Upper lobe of left lung (tissue), 6 donors: ENCODE measurements around the gene CALN1. TPM values are rescaled to one million over a fixed set of nuclear protein-coding genes. Genes with fewer than 3 reads are reported as not detected.

Experiments
- ATAC-seq, 2 donors: fragments of 200-7000 bp; cut with Tn5 transposase; one replicate each; pipeline ENCODE4 v1.9.1; 2022; ENCODE audit warnings: mild to moderate bottlenecking in 2 of 2, moderate library complexity in 2 of 2; ENCODE audit not compliant: low FRiP score in 2 of 2
- DNase-seq, 2 donors: peaks; one replicate each; pipeline ENCODE4 v3.0.0-alpha.2; 2019 to 2020
- H3K27ac ChIP-seq, 4 donors: fragments of 200-600 bp; sonication (generic); one replicate each; pipeline ENCODE4 v1.5.1; 2016 to 2019
- H3K27me3 ChIP-seq, 4 donors: fragments of 200-600 bp; sonication (generic); one replicate each; pipeline ENCODE4 v1.5.1; 2017 to 2019
- H3K36me3 ChIP-seq, 4 donors: fragments of 200-600 bp; sonication (generic); one replicate each; pipeline ENCODE4 v1.5.1; 2016 to 2019
- H3K4me1 ChIP-seq, 4 donors: fragments of 200-600 bp; sonication (generic); one replicate each; pipeline ENCODE4 v1.5.1; 2018 to 2019
- H3K4me3 ChIP-seq, 4 donors: fragments of 200-600 bp; sonication (generic); one replicate each; pipeline ENCODE4 v1.5.1; 2017 to 2019; ENCODE audit warnings: mild to moderate bottlenecking in 2 of 4, moderate library complexity in 1 of 4
- H3K9me3 ChIP-seq, 4 donors: fragments of 200-600 bp; sonication (generic); one replicate each; pipeline ENCODE4 v1.5.1; 2018 to 2019
- EP300 ChIP-seq, 4 donors: sonication (generic); formaldehyde crosslinking; IDR thresholded peaks; one replicate each; pipeline ENCODE4 v1.5.1; 2017; ENCODE audit warnings: antibody characterized with exemption in 4 of 4, control low read depth in 2 of 4
- POLR2A ChIP-seq, 4 donors: fragments of 450-650 bp; IDR thresholded peaks; one replicate each; pipeline ENCODE4 v1.5.1; 2016 to 2017; ENCODE audit warnings: antibody characterized with exemption in 4 of 4, mild to moderate bottlenecking in 2 of 4
- POLR2AphosphoS5 ChIP-seq, 2 donors: sonication (generic); formaldehyde crosslinking; IDR thresholded peaks; one replicate each; pipeline ENCODE4 v1.5.1; 2017; ENCODE audit warnings: antibody characterized with exemption in 2 of 2
- WGBS, 2 donors: methylation state at CpG; one replicate each; pipeline ENCODE4 v1.1.5; 2017 to 2018; 5-methylcytosine and 5-hydroxymethylcytosine counted together
- total RNA-seq, 6 donors: library from RNA; depleted of rRNA in 4 of 6; stranded (reverse); fragments of >200 nt in 4 of 6; gene quantifications; one replicate each; pipeline versions ENCODE4 v1.1.0 to v1.2.1, GENCODE V29; 2016 to 2021
- TF ChIP-seq, protein P1 (sequence below), 6 experiments: fragments of 450-650 bp in 4 of 6; fragments of 200-600 bp in 2 of 6; sonication (generic) in 2 of 6; IDR thresholded peaks; one replicate each; pipeline ENCODE4 v1.5.1; 2016 to 2019; ENCODE audit warnings: antibody characterized with exemption in 6 of 6
- donor health status: DM: no; HTN: no; CAD: no; lungs with moderate emphysema.
- donor health status: DM: no; HTN: yes; CAD: no; lungs with severe emphysema.

CALN1 gene
- total RNA-seq, 6 donors from 2014 or later = 0.24 to 0.46 TPM; not detected in 4

DNA sequence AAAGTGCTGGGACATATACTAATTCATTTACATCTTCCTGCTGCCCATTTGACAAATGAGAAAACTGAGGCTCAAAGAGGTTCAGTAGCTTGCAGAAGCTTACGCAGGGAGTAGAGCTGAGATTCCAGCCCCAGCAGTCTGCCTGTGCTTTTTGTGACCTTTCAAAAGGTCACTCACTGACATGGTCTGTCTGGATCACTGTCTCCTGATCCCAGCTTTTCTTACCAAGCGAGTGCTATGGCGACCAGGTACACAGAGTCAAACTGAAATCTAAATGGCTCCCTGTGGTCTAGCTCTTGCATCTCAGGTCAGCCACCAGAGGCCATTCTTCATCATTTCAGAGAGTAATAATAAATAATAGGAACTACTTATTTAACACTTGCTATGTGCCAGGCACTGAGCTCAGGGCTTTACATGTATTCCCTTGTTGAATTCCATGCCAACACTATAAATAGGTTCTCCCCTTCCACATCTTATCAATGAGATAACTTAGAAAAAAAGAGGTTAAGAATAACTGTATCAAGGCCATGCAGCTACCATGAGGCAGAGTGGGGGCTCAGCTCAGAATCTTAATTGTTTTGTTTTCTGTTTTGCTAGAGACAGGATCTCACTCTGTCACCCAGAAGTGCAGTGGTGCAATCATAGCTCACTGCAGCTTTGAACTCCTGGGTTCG lies 381.0 kb downstream of the CALN1 start:
- WGBS, 2 donors = 85 to 90% methylated on average over 3 to 4 of the region's 4 CpGs
- Histone ChIP-seq H3K36me3 (no peaks in the 10 kb centered on the region), H3K27me3 (no peaks in the 10 kb centered on the region), H3K4me1 (no peaks in the 10 kb centered on the region), H3K27ac (no peak overlapping the region), H3K4me3 (no peak overlapping the region), H3K9me3 (no peaks in the 10 kb centered on the region)
- no peak for DNase-seq
- no peak for ATAC-seq
- no peak for TF ChIP-seq POLR2AphosphoS5 (IDR thresholded peaks at IDR 0.05)
- TF ChIP-seq, protein P1, sequence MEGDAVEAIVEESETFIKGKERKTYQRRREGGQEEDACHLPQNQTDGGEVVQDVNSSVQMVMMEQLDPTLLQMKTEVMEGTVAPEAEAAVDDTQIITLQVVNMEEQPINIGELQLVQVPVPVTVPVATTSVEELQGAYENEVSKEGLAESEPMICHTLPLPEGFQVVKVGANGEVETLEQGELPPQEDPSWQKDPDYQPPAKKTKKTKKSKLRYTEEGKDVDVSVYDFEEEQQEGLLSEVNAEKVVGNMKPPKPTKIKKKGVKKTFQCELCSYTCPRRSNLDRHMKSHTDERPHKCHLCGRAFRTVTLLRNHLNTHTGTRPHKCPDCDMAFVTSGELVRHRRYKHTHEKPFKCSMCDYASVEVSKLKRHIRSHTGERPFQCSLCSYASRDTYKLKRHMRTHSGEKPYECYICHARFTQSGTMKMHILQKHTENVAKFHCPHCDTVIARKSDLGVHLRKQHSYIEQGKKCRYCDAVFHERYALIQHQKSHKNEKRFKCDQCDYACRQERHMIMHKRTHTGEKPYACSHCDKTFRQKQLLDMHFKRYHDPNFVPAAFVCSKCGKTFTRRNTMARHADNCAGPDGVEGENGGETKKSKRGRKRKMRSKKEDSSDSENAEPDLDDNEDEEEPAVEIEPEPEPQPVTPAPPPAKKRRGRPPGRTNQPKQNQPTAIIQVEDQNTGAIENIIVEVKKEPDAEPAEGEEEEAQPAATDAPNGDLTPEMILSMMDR (IDR thresholded peaks at IDR 0.05) = no peak
- TF ChIP-seq EP300 (IDR thresholded peaks at IDR 0.05) = no peak
- no peak for TF ChIP-seq POLR2A (IDR thresholded peaks at IDR 0.05)

DNA sequence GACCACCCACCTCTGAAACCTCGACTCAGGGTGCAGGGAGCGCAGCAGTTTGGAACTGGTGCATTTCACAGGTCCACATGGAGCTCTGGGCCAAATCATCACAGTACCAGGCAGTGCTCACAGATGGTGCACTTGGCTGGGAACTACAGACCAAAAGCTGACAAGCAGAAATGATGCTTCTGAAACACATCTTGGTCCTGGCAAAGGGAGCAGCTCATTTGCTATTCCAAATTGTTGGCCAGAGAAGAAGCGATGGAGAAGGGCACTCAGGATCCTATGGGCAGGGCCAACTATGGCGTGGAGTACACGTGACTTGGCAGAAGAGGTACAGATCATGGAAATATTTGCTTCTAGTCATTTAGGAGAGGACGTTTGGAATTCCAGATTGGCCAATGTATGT lies 383.9 kb downstream of the CALN1 start:
- no peak for ATAC-seq
- Histone ChIP-seq H3K9me3 (no peaks in the 10 kb centered on the region), H3K36me3 (no peaks in the 10 kb centered on the region), H3K27ac (no peak overlapping the region), H3K4me1 (no peaks in the 10 kb centered on the region), H3K4me3 (no peak overlapping the region), H3K27me3 (no peaks in the 10 kb centered on the region)
- 86 to 92% methylated on average over 5 to 6 of the region's 6 CpGs for WGBS, 2 donors
- TF ChIP-seq POLR2AphosphoS5 (IDR thresholded peaks at IDR 0.05) (no peak), EP300 (IDR thresholded peaks at IDR 0.05) (no peak), POLR2A (IDR thresholded peaks at IDR 0.05) (no peak)
- TF ChIP-seq, protein P1 (IDR thresholded peaks at IDR 0.05) = no peak
- no peak for DNase-seq

DNA sequence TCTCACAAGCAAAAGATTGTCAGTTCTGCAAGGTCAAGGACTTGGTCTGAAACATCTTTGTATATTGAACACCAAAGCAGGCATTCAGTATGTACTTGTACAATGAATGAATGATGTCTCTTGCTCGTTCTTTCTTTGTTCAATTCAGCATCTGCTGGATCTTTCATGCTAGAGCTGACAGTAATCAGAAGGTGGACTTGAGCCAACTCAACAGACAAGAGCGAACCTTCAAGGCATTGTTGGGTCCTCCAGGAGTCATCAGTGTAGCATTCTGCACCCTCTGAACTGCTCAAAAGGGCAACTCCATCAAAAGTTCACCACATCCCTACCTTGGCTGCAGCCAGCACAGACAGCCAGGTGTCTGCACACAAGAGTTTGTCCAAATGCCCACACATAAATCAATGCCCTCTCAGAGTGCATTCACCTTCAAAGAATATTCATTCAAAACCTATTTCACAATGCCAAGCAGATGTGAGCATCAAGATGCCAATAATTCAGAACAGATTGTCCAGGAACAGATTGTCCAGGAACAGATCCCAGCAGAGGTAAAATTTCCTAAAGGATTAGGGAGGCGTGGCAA lies 386.7 kb downstream of the CALN1 start:
- no peak for DNase-seq
- Histone ChIP-seq H3K4me3 (no peak overlapping the region), H3K36me3 (no peaks in the 10 kb centered on the region), H3K9me3 (no peaks in the 10 kb centered on the region), H3K27ac (no peak overlapping the region), H3K4me1 (no peaks in the 10 kb centered on the region), H3K27me3 (no peaks in the 10 kb centered on the region)
- WGBS, 2 donors = 77 to 82% methylated on average over 3 of the region's 3 CpGs
- TF ChIP-seq POLR2AphosphoS5 (IDR thresholded peaks at IDR 0.05) = no peak
- no peak for TF ChIP-seq EP300 (IDR thresholded peaks at IDR 0.05)
- TF ChIP-seq POLR2A (IDR thresholded peaks at IDR 0.05) = no peak
- TF ChIP-seq, protein P1 (IDR thresholded peaks at IDR 0.05) = no peak
- ATAC-seq = no peak

DNA sequence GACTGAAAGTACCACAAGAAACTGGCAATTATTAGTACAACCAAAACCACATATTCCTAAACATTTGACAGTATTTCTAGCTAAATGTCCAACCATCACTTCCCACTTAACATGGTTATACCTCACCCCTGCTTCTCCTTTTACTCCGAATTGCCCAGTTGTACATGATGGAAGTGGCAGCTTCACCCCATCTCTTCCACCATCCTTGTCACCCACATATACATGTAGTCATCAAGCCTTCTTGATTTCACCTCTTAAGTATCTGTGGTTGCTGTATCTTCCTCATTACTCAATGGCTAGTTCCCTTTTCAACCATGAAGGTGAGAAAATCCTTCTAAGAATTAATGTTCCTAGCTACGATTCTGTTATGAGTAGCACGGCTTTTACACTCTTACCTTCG lies 388.2 kb downstream of the CALN1 start:
- no peak overlapping the region for H3K4me3 ChIP-seq
- WGBS, 2 donors = 89 to 92% methylated on average over 4 of the region's 4 CpGs
- ATAC-seq (no peak), DNase-seq (no peak)
- H3K27ac ChIP-seq = no peak overlapping the region
- H3K27me3 ChIP-seq = no peaks in the 10 kb centered on the region
- no peak for TF ChIP-seq EP300 (IDR thresholded peaks at IDR 0.05)
- TF ChIP-seq, protein P1 (IDR thresholded peaks at IDR 0.05) = no peak
- no peak for TF ChIP-seq POLR2A (IDR thresholded peaks at IDR 0.05)
- no peak for TF ChIP-seq POLR2AphosphoS5 (IDR thresholded peaks at IDR 0.05)
- H3K9me3 ChIP-seq = no peaks in the 10 kb centered on the region
- H3K4me1 ChIP-seq = no peaks in the 10 kb centered on the region
- H3K36me3 ChIP-seq = no peaks in the 10 kb centered on the region

DNA sequence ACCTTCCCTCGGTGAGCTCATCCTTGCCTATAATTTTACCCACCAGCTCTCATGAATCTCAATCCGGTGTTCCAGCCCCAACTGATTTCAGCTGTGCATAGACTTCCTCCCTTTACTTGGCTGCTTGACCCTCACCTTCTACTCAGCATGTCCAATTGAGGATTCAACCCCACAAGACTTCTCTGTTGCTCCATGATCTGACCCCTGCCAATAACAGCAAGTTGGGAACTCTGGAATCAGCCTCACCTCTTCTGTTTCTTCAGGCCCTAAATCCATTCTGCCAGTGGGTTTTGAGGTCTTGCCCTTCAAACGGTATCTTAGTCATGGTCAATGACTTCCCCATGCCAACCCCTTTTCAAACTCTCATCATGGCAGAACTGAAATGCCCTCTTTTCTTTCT lies 390.4 kb downstream of the CALN1 start:
- TF ChIP-seq, protein P1 (IDR thresholded peaks at IDR 0.05) = no peak
- TF ChIP-seq POLR2AphosphoS5 (IDR thresholded peaks at IDR 0.05) = no peak
- TF ChIP-seq EP300 (IDR thresholded peaks at IDR 0.05) = no peak
- TF ChIP-seq POLR2A (IDR thresholded peaks at IDR 0.05) = no peak
- no peaks in the 10 kb centered on the region for H3K4me1 ChIP-seq
- no peaks in the 10 kb centered on the region for H3K27me3 ChIP-seq
- H3K36me3 ChIP-seq = no peaks in the 10 kb centered on the region
- DNase-seq = no peak
- no peak overlapping the region for H3K27ac ChIP-seq
- no peaks in the 10 kb centered on the region for H3K9me3 ChIP-seq
- H3K4me3 ChIP-seq = no peak overlapping the region
- WGBS, 2 donors = 83 to 86% methylated on average over 3 of the region's 3 CpGs
- ATAC-seq = no peak
